C4-2B (cell line): ENCODE data around the gene TPMT.

ENCODE experiments used
- H3K27ac ChIP-seq: fragments of 450-650 bp; 2 replicates; pipeline ENCODE4 v1.5.1; 2017
- ZFX ChIP-seq: fragments of 450-650 bp; IDR thresholded peaks from 2 replicates; pipeline ENCODE4 v1.6.1; 2017
- TF ChIP-seq, protein P1 (sequence below): fragments of 450-650 bp; conservative IDR thresholded peaks from 2 replicates; pipeline ENCODE4 v1.5.1; 2017; ENCODE audit warnings: mild to moderate bottlenecking

Gene TPMT

GRCh38 chr6:18168264-18168663, 13.4 kb upstream of the TPMT start:
- no peak overlapping the region for H3K27ac ChIP-seq
- no peak for TF ChIP-seq ZFX
- TF ChIP-seq, protein P1, sequence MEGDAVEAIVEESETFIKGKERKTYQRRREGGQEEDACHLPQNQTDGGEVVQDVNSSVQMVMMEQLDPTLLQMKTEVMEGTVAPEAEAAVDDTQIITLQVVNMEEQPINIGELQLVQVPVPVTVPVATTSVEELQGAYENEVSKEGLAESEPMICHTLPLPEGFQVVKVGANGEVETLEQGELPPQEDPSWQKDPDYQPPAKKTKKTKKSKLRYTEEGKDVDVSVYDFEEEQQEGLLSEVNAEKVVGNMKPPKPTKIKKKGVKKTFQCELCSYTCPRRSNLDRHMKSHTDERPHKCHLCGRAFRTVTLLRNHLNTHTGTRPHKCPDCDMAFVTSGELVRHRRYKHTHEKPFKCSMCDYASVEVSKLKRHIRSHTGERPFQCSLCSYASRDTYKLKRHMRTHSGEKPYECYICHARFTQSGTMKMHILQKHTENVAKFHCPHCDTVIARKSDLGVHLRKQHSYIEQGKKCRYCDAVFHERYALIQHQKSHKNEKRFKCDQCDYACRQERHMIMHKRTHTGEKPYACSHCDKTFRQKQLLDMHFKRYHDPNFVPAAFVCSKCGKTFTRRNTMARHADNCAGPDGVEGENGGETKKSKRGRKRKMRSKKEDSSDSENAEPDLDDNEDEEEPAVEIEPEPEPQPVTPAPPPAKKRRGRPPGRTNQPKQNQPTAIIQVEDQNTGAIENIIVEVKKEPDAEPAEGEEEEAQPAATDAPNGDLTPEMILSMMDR = no peak

GRCh38 chr6:18166312-18167036, 11.6 kb upstream of the TPMT start:
- TF ChIP-seq ZFX = no peak
- TF ChIP-seq, protein P1 = no peak
- no peak overlapping the region for H3K27ac ChIP-seq

DNA sequence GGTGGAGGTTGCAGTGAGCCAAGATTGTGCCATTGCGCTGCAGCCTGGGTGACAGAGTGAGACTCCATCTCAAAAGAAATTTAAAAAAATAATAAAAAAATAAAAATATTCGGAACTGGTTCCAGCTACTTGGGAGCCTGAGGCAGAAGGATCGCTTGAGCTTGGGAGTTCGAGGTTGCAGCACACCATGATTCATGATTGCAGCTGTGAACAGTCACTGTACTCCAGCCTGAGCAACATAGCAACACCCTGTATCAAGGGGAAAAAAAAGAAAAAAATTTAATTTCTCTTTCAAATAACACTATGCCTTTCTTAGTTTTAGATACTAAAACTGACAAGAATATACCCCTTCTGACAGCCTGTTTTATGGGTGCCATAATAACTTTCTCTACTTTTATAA, 10.9 kb upstream of the TPMT start:
- no peak for TF ChIP-seq ZFX
- H3K27ac ChIP-seq = no peak overlapping the region

GRCh38 chr6:18162401-18162800, 7.5 kb upstream of the TPMT start:
- H3K27ac ChIP-seq = no peak overlapping the region
- TF ChIP-seq, protein P1 = no peak
- no peak for TF ChIP-seq ZFX

- TF ChIP-seq ZFX = no peak
- TF ChIP-seq, protein P1 = no peak
- no peak overlapping the region for H3K27ac ChIP-seq
These were observed 6.6 kb upstream of the TPMT start for GRCh38 chr6:18161431-18161830.

DNA sequence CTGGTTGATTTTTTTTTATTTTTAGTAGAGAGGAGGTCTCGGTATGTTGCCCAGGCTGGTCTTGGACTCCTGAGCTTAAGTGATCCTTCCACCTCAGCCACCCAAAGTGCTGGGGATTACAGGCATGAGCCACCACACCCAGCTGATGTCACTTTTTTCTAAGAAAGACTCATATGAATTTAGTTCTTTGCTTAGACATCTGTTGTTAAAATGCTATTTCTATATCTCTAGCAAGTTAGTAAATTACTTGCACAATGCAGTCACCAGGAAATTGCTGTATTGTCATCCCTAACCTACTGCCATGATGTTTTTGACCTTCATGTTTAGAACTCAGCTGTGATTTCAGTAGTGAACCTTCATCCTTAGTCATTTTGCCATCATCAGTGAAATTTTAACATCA, 6.0 kb upstream of the TPMT start:
- TF ChIP-seq, protein P1 = no peak
- no peak for TF ChIP-seq ZFX
- H3K27ac ChIP-seq = no peak overlapping the region

DNA sequence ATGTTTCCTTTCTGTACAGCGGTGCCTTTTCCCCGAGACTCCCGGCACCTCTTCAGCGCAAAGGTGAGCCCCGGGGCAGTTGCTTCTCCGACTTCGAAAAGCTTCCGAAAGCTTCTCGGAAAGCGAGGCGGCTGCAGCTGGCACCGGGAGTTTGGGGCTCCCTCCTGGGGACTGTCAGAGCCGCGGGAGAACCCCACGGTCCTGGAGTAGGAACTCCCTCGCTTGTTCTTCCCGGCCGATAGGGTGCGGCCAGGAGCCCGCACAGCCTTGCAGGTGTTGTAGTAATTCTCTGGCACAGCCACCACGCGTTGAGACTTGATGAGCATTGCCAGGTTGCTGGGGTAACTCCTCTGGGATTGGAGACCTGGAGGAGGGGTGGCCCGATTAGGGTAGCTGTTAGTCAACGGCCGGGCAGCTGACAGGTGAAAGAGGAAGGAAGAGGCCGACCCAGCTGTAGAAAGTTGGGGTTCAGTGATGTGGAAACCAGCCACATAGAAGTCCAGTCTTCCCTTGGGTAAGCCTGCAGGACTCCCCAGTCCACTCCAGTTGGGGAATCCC, 1.1 kb upstream of the TPMT start:
- peak overlapping the region; percentile 86 for H3K27ac ChIP-seq
- no peak for TF ChIP-seq ZFX
- TF ChIP-seq, protein P1 = peak; percentile 72
